Parathyroid adenoma (tissue), 2 donors: ENCODE data around the gene RAI14.

Experiments
- H2AFZ ChIP-seq: fragments of 300-600 bp; sonication (generic); one replicate; pipeline ENCODE4 v1.7.0; 2017; ENCODE audit warnings: antibody characterized with exemption, mild to moderate bottlenecking
- H3K27ac ChIP-seq: fragments of 300-600 bp; sonication (generic); one replicate; pipeline ENCODE4 v1.7.0; 2017
- H3K27me3 ChIP-seq: fragments of 300-600 bp; sonication (generic); one replicate; pipeline ENCODE4 v1.7.0; 2017; ENCODE audit warnings: low read length; ENCODE audit not compliant: control insufficient read depth, insufficient read depth
- H3K36me3 ChIP-seq: fragments of 300-600 bp; sonication (generic); one replicate; pipeline ENCODE4 v1.7.0; 2017; ENCODE audit warnings: low read length; ENCODE audit not compliant: control insufficient read depth, insufficient read depth
- H3K4me1 ChIP-seq: fragments of 300-600 bp; sonication (generic); one replicate; pipeline ENCODE4 v1.7.0; 2017; ENCODE audit warnings: control low read depth
- H3K4me2 ChIP-seq: fragments of 300-600 bp; sonication (generic); one replicate; pipeline ENCODE4 v1.7.0; 2017; ENCODE audit warnings: low read length
- H3K4me3 ChIP-seq: fragments of 300-600 bp; sonication (generic); one replicate; pipeline ENCODE4 v1.7.0; 2017; ENCODE audit warnings: low read depth, low read length
- H3K79me2 ChIP-seq: fragments of 300-600 bp; sonication (generic); one replicate; pipeline ENCODE4 v1.7.0; 2017; ENCODE audit warnings: control low read depth
- H3K9ac ChIP-seq: fragments of 300-600 bp; sonication (generic); one replicate; pipeline ENCODE4 v1.7.0; 2017; ENCODE audit warnings: mild to moderate bottlenecking
- H3K9me3 ChIP-seq: fragments of 300-600 bp; sonication (generic); one replicate; pipeline ENCODE4 v1.7.0; 2017; ENCODE audit warnings: low read length; ENCODE audit not compliant: control insufficient read depth
- CTCF ChIP-seq: fragments of 300-600 bp; sonication (generic); IDR thresholded peaks from one replicate; pipeline ENCODE4 v1.7.0; 2017; ENCODE audit warnings: antibody characterized with exemption, mild to moderate bottlenecking
- donor health status: primary hyperparathyroidism.

The RAI14 gene

GRCh38 chr5:34740389-34740806, 84.3 kb downstream of the RAI14 start:
- no peak overlapping the region for H3K4me3 ChIP-seq
- no peak overlapping the region for H2AFZ ChIP-seq
- no peaks in the 10 kb centered on the region for H3K27me3 ChIP-seq
- H3K9ac ChIP-seq, result no peak overlapping the region
- H3K36me3 ChIP-seq, result no peaks in the 10 kb centered on the region
- TF ChIP-seq CTCF, result no peak
- H3K27ac ChIP-seq, result no peak overlapping the region
- no peaks in the 10 kb centered on the region for H3K79me2 ChIP-seq
- no peak overlapping the region for H3K4me2 ChIP-seq
- H3K4me1 ChIP-seq, result no peaks in the 10 kb centered on the region
- no peaks in the 10 kb centered on the region for H3K9me3 ChIP-seq

GRCh38 chr5:34742061-34742460, 85.9 kb downstream of the RAI14 start:
- no peaks in the 10 kb centered on the region for H3K36me3 ChIP-seq
- no peak overlapping the region for H3K4me3 ChIP-seq
- H2AFZ ChIP-seq, result no peak overlapping the region
- H3K4me1 ChIP-seq, result no peaks in the 10 kb centered on the region
- no peak for TF ChIP-seq CTCF
- H3K9me3 ChIP-seq, result no peaks in the 10 kb centered on the region
- no peaks in the 10 kb centered on the region for H3K27me3 ChIP-seq
- H3K27ac ChIP-seq, result no peak overlapping the region
- no peaks in the 10 kb centered on the region for H3K79me2 ChIP-seq
- H3K9ac ChIP-seq, result no peak overlapping the region
- no peak overlapping the region for H3K4me2 ChIP-seq

- no peak overlapping the region for H3K4me3 ChIP-seq
- TF ChIP-seq CTCF, result no peak
These were observed 87.8 kb downstream of the RAI14 start for GRCh38 chr5:34743878-34744277.

GRCh38 chr5:34748431-34748830, 92.3 kb downstream of the RAI14 start:
- H3K27me3 ChIP-seq, result no peaks in the 10 kb centered on the region

More at GRCh38 chr5:34743878-34744277, 87.8 kb downstream of the RAI14 start:
- Histone ChIP-seq H3K36me3 (no peaks in the 10 kb centered on the region), H3K9ac (no peak overlapping the region), H3K27me3 (no peaks in the 10 kb centered on the region), H3K4me2 (no peak overlapping the region), H3K9me3 (no peaks in the 10 kb centered on the region), H2AFZ (no peak overlapping the region), H3K4me1 (no peaks in the 10 kb centered on the region), H3K79me2 (no peaks in the 10 kb centered on the region), H3K27ac (no peak overlapping the region)

More at GRCh38 chr5:34748431-34748830, 92.3 kb downstream of the RAI14 start:
- Histone ChIP-seq H3K79me2 (peaks cover 5% of the 10 kb centered on the region), H2AFZ (no peak overlapping the region), H3K4me1 (no peaks in the 10 kb centered on the region), H3K4me3 (no peak overlapping the region), H3K9me3 (no peaks in the 10 kb centered on the region), H3K9ac (no peak overlapping the region), H3K27ac (no peak overlapping the region), H3K4me2 (no peak overlapping the region), H3K36me3 (no peaks in the 10 kb centered on the region)
- TF ChIP-seq CTCF, result no peak
